Activated CD8-positive, alpha-beta memory T cell treated with anti-CD3 and anti-CD28 coated beads, Interleukin-2, amount 50 U/mL, for 48 hours (primary cell): ENCODE results near the gene CPT1C.

Source experiments
- DNase-seq: peaks from one replicate; pipeline ENCODE4 v3.0.0-alpha.2; 2020

The CPT1C gene

DNA sequence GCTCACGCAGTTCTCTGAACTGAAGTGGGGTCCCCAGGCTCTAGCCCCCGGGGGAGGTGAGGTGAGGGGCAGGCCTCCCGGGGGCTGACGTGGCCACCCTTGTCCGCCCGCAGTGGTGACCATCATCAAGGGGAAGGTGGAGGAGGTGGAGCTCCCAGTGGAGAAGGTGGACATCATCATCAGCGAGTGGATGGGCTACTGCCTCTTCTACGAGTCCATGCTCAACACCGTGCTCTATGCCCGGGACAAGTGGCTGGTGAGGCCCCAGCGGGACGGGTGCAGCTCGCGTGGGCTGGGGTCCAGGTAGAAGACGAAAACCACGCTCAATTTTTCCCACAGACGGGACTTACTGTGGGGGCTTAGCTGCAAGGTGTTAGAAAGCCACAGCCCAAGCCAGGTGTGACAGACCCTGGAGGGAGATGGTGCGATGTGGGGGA lies 7.1 kb upstream of the CPT1C start:
- DNase-seq, result no peak

DNA sequence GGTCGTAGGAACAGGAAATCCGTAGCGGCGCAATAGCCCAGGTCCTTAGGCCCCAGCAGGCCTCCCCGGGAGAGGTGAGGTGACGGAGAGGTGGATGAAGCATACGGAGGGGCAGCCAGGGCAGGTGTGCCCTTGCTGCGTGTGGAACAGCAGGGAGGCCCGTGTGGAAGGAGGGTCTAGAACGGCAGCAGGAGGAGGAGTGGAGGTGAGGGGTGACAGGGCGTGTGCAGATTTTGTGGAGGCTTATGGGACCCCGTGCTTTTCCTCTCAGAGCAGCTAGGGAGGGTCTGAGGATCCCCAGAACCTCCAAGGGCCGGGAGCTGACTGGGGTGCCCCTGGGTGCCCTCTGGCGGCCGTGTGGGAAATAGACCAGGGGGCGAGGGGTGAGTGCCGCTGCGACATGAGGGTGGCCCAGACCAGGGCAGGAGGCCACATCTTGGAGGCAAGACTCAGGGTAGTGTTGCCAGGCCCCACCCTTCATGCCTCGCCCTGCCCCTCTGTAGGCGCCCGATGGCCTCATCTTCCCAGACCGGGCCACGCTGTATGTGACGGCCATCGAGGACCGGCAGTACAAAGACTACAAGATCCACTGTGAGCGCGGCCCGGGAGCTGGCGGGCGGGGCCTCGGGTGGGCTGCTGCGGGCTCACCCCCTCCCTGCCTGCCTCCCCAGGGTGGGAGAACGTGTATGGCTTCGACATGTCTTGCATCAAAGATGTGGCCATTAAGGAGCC lies 6.5 kb upstream of the CPT1C start:
- no peak for DNase-seq

- DNase-seq, result no peak
Measured at GRCh38 chr19:49684983-49685553, 5.8 kb upstream of the CPT1C start.

- no peak for DNase-seq
Measured at GRCh38 chr19:49685845-49686332, 5.0 kb upstream of the CPT1C start.

DNA sequence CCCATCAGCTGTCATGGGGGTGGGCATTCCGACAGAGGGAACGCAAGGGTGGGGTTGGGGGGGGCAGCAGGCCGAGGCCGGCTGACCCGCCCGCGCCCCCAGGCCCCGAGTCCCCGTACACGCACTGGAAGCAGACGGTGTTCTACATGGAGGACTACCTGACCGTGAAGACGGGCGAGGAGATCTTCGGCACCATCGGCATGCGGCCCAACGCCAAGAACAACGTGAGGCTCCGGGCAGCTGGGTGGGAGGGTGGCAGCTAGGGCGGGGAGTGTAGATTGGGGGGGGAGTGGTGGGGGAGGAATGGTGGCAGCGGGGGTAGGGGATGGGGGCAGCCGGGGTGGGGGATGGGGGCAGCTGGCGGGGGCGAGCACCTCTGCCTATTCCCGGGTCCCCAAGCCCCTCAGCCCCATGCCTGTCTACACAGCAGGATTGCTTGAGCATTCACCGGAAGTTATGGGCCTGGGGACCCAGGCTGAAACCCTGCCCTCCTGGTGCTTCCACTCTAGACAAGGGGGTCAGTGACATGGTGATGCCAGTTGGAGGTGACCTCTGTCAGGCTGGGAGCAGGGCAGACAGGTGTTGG lies 4.3 kb upstream of the CPT1C start:
- DNase-seq, result no peak

- no peak for DNase-seq
Measured at GRCh38 chr19:49687150-49687549, 3.8 kb upstream of the CPT1C start.

DNA sequence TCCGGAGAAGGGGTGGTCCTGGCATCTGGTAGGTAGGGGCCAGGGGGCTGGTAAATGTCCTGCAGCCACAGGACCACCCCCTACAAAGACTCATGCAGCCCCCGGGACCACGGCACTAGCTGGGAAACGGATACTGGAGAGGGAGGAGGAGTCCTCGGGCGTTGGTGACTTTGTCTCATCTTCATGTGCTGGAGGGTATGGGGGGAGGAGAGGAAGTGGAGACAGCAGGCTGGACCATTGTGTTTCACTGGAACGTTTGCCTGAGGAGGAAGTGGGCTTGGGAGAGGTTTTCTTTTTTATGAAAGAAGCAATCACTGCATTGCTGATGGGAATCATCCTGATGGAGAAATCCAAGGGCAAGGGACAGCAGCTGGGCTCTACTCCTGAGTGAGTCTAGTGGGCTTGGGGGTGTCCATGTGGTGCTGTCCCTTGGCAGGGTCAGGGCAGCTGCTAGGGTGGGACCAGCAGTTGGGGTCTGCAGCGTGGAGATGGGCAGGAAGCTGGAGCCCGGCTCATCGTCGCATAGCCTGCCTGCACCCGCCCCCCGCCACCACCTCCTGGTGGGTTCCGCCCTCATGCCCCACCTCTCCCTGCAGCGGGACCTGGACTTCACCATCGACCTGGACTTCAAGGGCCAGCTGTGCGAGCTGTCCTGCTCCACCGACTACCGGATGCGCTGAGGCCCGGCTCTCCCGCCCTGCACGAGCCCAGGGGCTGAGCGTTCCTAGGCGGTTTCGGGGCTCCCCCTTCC lies 3.2 kb upstream of the CPT1C start:
- no peak for DNase-seq

DNA sequence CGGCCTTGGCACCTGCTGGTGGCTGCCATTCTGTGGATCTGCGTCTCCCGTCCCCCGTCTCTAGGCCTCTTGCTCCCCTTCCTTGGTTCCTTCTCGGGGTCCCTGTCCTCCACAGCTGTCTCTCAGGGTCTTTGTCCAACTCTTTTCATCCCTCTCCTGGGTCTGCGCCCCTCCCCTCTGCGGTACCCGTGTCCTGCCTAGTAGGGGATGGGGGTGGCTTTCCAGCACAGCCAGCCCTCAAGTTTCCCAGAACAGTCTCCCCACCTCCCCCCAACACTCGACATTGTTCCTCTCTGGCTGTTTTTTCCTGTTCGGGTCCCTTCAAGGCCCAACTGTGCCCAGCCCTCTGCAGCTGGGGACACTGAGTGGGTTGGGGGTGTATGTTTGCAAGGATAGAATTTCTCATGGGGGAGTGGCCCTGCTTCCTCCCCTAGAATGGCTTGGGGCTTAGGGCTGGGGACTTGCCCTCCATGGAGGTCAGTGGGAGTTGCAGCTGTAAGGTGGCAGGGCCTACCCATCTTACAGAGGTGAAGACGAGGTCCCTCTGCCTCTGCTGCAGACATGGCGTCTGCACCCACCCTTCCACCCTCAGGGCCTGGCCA lies 2.3 kb upstream of the CPT1C start:
- peak; percentile 58 for DNase-seq

DNA sequence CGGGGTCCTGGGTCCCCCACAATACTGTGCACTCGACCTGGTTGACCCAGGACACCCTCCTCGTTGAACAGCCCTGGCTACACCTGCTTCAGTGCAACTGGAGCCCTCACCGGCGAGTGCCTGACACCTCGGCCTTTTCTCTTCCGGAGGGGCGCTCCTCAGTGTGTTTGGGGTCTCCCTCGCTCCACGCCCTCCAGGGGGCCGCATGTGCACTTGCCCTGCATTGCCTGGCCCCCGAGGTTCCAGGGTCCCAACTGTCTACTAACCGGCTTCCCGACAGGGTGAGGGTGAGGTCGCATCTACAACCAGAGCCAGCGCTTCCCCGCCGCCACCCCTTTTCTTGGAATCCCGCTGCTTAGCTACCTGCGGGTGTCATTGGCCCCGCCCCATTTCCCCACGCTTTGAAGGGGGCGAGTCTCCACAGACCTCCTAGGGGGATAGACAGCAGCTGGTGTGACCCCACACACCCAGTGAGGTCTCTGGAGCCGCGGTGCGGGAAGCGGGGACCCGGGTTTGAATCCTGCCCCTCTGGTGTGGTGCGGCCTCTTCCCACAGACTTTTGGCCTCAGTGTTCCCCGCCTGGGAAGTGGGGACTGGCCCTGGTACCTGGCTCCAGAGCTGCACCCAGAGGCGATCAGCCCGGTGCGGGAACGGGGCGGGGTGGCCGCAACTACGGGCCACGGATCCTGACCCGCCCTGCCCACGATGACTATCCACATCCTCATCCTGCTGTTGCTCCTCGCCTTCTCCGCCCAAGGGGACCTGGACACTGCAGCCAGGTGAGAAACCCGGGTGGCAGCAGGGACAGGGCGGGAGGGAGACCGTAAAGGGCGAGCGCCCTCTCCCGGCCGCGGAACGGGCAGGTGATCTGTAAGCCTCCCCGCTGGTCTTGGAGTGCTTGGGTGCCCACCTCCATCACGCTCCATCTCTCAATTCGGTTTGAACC lies 1.5 kb upstream of the CPT1C start, which contains the start of gene ADM5:
ADM5 (plus strand) TSS at position 462 of the 946 bp plus-strand sequence; CDS start at position 706, 244 bp downstream.
- DNase-seq, result peak; percentile 83

GRCh38 chr19:49690079-49690655 lies 749 bp upstream of the CPT1C start:
- DNase-seq, result no peak

DNA sequence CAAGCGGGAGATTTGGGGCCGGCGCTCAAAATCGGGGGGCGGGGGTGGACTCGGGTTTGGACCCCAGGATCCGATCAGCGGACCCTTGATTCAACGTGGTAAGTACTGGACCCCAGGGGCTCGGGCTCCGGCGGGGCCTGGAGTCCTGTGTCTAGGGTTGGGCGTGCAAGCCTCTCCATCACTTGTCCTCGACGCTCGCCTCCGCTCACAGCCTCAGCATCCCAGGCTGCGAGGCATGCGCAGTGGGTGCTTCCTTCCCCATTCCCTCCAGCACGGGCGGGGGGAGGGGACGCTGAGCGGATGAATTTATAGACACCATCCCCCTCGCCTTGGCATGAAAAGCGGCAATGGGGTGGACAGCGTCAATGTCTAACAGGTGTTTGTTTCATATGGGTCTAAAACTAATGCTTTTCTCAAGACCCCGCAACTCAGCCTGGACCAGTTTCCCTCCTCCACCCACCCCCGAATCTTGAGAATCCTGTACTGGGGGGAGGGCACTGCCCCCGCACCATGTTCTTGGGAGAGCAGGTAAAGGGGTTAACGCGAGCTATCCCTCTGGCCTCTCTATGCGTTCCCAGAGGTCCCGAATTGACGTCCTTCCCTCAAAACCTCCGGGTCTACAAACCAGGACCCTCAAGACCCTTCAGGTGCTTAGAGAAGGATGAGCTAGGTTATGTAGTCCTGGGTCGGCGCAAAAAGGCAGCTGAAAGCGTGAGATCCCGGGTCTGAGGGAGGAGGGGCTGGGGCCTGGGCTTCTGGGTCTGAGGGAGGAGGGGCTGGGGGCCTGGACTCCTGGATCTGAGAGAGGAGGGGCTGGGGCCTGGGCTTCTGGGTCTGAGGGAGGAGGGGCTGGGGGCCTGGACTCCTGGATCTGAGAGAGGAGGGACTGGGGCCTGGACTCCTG lies 579 bp downstream of the CPT1C start:
- DNase-seq, result peak; percentile 76

DNA sequence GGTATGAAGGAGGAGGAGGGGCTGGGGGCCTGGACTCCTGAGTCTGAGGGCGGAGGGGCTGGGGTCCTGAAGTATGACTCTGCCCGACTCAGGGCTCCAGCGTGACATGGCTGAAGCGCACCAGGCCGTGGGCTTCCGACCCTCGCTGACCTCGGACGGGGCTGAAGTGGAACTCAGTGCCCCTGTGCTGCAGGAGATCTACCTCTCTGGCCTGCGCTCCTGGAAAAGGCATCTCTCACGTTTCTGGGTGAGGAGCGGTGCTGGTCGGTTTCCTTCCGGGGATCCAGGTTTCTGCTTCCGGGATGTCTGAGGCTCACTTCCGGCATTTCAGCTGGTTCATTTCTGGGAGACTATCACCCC lies 1.2 kb downstream of the CPT1C start:
- no peak for DNase-seq

DNA sequence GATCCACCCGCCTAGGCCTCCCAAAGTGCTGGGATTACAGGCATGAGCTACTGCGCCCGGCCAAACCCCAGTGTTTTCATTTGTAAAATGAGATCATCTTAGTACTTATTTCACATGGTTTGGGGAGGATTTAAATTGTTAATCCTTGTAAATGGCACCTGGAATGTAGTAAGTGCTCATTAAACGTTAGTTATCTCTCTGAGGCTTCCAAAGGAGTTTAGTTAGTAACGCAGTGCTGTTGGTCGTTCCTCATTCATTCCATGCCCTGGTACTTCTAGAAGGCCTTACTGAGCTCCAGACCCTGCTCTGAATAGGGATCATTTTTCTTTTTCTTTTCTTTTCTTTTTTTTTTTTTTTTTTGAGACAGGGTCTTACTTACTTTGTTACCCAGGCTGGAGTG lies 5.2 kb downstream of the CPT1C start:
- DNase-seq, result no peak

GRCh38 chr19:49696865-49697264 lies 5.9 kb downstream of the CPT1C start:
- no peak for DNase-seq

DNA sequence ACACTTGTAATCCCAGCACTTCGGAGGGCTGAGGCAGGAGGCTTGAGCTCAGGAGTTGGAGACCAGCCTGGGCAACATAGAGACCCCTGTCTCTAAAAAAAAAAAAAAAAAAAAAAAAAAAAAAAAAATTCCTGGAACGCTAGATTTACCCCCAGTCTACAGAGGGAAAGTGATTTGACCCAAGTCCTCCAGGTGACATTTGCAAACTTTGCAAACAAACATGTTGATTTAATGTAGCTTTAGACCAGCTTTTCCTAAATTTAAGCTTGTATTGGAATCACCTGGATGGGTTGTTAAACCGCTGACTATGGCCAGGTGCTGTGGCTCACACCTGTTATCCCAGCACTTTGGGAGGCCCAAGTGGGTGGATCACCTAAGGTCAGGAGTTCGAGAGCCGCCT lies 8.4 kb downstream of the CPT1C start:
- no peak for DNase-seq

- no peak for DNase-seq
Measured at GRCh38 chr19:49700563-49700962, 9.6 kb downstream of the CPT1C start.

GRCh38 chr19:49701271-49701786 lies 10.4 kb downstream of the CPT1C start:
- DNase-seq, result no peak

DNA sequence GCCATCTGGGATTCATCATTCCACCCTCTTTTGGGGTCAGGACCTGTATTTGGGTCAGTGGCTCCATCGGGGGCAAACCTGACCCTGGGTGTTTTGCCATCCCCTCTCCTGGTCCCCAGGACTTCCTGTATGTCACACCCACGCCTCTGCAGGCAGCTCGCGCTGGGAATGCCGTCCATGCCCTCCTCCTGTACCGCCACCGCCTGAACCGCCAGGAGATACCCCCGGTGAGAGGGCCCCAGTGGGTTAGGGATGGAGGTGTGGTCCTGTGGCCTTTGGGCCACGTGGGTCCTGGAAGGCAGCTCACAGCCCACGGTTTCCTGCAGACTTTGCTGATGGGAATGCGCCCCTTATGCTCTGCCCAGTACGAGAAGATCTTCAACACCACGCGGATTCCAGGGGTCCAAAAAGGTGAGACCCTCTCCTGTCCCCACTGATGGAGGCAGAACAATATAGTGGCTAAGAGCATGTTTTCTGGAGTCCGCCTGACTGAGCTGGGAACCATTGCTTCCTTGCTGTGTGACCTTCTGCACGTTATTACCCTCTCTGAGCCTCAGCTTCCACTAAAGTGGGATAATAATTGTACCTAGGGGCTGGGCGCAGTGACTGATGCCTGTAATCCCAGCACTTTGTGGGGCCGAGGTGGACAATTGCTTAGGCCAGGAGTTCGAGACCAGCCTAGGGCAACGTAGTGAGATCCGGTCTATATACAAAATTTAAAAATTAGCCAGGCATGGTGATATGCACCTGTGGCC lies 14.1 kb downstream of the CPT1C start:
- no peak for DNase-seq

GRCh38 chr19:49705919-49706318 lies 15.0 kb downstream of the CPT1C start:
- no peak for DNase-seq
